Activated CD4-positive, alpha-beta T cell treated with anti-CD3 and anti-CD28 coated beads, Interleukin-10, Interleukin-2, amounts not matched to agents 100 ng/mL and 50 ng/mL, durations not matched to agents 16 hours and 8 hours (primary cell): ENCODE measurements around the gene KMT5C.

Experiments
- DNase-seq: peaks from one replicate; pipeline ENCODE4 v3.0.0-alpha.2; 2020

Gene KMT5C

DNA sequence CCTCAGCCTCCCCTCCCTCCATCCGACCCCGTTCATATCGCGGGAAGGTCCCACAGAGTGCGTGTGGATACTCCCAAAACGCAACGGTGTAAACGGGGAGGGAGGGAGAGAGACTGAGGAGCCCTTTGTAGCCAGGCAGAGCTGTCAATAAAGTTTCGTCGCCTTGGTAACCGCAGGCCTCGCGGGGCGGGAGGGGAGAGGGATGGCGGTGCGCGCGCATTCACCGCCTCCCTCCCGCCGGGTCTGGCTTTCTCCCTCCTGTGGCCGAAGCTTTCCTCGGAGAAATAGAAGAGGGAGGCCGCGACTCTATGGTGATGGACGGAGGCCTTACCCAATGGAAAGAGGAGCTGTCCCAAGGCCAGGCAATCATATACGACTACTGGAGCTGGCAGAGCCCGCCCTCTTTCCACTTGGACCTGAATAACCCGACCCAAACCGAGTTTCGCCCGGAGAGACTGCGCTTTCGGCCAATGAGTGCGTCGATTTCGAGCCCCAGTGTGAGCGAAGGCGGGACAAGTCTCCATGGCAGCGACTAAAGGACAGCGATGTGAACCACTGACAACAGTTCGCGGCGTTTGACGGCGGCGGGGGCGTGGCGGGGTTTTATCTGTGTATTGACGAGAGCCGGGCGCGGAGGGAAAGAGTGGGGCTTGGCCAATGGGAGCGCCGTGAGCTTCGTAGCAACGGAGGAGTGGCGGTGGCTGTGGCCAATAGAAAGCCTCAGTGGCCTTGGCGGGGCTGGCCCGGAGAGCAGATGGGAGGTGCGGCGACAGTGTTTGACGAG lies at the start of gene KMT5C:
TSS of gene KMT5C (plus strand) at position 772 of the 784 bp plus-strand sequence. CDS start 2,061 bp downstream, outside the sequence.
- peak; percentile 100 for DNase-seq

DNA sequence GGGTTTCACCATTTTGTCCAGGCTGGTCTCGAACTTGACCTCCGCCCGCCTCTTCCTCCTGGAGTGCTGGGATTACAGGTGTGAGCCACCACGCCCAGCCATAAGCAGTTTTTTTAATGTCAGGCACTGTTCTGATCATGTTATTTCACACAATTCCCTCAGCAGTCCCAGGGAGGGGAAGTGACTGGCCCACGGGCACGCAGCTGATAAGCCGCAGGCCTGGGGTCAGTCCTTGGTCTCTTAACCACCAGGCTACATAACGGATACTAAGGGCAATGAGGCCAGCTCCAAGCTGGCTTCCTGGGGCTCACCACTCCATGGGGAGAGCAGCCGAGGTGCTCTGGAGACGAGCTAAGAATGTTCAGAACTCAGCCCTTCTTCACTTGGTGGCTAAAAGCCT lies 42.4 kb upstream of the KMT5C start:
- no peak for DNase-seq

- no peak for DNase-seq
These were observed 39.7 kb upstream of the KMT5C start for GRCh38 chr19:55299991-55300390.

GRCh38 chr19:55300886-55301458 lies 38.7 kb upstream of the KMT5C start:
- DNase-seq, result no peak

DNA sequence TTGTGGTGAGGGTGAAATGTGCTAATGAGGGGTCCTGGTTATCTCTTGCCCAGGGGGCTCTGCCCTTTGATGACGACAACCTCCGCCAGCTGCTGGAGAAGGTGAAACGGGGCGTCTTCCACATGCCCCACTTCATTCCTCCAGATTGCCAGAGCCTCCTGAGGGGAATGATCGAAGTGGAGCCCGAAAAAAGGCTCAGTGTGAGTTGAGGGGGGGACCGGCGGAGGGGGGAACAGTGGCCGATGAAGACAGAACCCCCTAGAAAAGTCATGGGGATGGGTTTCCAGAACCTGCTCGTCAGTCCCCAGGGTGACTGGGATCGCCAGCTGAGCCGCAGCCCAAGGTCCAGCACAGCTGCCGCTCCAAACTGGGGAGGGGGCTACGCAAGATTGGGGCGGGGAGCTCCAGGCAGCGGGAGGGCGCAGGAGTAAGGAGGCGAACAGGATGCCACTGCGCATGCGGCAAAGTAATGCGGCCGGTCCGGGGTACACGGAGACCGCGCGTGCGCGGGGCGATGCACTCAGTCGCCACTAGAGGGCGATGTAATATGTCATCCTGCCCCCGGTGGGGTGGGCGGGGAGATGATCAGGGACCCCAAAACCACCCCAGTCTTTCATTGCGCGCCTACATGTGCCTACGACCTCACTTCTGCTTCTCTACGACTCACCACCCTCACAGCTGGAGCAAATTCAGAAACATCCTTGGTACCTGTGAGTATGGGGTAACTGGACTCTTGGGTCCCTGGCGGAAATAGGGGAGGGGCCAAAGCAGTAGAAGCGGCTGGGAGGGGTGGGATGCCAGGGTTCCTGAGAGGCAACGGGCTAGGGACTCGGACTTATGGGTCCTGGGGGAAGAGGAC lies 38.0 kb upstream of the KMT5C start:
- DNase-seq, result peak; percentile 95

DNA sequence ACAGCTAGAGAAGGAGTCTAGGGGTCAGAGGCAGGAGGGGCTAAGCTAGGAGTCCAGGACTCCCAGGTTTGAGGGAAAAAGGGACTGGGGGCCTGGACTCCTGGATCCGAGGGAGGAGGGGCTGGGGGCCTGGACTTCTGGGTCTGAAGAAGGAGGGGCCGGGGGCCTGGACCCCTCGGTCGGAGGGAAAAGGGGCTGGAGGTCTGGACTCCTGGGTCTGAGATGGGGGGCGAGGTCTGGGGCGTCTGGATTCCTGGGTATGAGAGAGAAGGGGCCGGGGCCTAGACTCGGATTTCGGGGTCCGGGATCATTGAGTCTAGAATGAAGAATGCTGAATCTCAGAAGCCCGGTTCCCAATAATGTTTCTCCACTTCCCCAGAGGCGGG lies 37.4 kb upstream of the KMT5C start:
- no peak for DNase-seq

DNA sequence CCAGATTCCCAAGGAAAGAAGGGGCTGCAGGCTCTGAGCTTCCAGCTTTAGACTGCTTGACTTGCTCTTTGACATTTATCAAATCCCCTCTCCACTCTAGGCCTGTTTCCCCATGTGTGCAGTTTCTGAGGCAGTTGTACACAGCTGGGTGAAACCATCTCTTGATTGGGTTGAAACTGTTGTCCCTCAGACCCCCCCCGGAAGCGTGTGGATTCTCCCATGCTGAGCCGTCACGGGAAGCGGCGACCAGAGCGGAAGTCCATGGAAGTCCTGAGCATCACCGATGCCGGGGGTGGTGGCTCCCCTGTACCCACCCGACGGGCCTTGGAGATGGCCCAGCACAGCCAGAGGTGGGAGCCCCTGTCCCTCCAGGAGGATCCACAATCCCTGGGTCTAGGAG lies 36.2 kb upstream of the KMT5C start:
- DNase-seq, result no peak

- DNase-seq, result peak; percentile 51
These were observed 35.2 kb upstream of the KMT5C start for GRCh38 chr19:55304279-55304978.

DNA sequence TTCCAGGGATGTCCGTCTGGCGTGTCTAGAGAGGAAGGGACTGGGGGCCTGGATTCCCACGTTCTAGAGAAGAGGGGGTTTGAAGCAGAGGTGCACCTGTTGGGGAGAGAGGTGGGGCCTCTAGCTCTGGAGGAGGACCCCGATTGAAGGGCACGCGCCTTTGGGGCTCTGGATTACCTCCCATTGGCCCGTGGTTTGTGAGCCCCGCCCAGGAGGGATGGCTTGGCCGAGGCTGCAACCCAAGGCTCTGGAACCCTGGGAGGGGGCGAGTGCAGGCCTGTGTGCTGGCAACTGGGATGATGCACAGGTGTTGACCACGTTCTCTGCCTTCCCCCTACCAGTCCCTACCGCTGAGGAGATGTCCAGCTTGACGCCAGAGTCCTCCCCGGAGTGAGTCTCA lies 34.7 kb upstream of the KMT5C start:
- no peak for DNase-seq

DNA sequence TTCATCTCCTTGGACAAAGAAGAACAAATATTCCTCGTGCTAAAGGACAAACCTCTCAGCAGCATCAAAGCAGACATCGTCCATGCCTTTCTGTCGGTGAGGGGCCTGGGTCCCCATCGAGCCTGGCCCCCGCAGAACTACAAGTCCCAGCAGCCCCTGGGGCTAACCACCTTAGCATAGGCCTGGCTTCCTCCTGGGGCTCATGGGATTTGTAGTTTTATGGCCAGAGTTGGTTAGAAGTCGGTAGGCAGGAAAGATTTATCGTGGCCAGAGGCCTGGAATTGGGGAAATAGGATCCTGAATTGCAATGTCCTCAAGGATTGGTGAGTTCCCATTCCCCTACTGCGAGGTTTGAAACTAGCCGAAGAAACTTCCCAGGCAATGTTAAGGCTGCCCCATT lies 34.2 kb upstream of the KMT5C start:
- peak; percentile 69 for DNase-seq

- DNase-seq, result no peak
These were observed 33.6 kb upstream of the KMT5C start for GRCh38 chr19:55305983-55306562.

DNA sequence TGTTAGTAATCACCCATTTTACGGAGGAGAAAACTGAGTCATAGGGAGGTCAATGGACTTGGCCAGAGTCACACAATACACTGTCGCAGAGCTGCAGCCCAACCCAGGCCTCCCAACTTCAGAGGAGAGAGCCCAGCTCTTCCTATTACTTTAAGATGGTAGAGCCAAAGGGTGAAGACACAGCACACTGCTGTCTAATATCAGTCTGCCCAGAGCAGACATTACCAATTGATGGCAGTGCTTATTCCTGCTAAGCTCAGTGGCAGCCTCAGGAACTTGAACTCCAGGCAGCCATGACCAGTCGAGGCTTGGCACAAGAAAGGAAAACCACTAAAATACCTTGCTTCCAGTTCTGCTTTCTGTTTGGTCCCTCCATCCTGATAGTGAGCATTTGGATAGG lies 33.0 kb upstream of the KMT5C start:
- DNase-seq, result no peak

DNA sequence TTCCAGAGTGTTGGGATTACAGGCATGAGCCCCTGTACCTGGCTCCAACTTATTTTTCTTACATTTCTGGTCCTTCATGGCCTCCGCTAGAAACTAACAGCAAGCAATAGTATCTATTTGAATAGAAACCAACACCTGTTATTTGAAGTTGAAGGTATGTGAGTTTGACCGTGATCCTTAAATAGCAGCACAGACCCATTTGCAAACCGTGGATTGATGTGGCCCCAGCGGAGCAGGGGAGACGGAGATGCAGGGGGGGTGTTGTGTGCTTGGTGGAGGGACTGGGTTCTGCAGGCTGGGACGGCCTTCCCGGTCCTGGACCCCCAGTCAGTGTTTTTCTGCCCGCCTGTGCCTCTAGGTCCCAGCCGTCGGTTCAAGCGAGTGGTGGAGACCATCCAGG lies 31.4 kb upstream of the KMT5C start:
- no peak for DNase-seq

DNA sequence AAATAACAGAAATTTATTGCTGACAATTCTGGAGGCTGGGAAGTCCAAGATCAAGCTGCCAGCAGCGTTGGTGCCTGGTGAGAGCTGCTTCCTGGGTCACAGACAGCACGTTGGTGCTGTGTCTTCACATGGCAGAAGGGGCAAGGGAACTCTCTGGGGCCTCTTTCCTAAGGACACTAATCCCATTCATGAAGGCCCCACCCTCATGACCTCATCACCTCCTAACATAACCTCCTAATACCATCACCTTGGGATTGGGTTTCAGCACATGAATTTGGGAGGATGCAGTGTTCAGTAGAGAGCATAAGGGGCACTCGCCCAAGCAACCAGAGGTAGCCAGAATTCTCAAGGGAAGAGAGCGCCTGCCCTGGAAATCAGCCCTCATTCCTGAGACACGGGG lies 30.2 kb upstream of the KMT5C start:
- no peak for DNase-seq

GRCh38 chr19:55310498-55310897 lies 29.2 kb upstream of the KMT5C start:
- DNase-seq, result no peak

- no peak for DNase-seq
These were observed 28.3 kb upstream of the KMT5C start for GRCh38 chr19:55311397-55311796.

GRCh38 chr19:55311797-55312196 lies 27.9 kb upstream of the KMT5C start:
- no peak for DNase-seq

- DNase-seq, result no peak
These were observed 26.8 kb upstream of the KMT5C start for GRCh38 chr19:55312621-55313512.

DNA sequence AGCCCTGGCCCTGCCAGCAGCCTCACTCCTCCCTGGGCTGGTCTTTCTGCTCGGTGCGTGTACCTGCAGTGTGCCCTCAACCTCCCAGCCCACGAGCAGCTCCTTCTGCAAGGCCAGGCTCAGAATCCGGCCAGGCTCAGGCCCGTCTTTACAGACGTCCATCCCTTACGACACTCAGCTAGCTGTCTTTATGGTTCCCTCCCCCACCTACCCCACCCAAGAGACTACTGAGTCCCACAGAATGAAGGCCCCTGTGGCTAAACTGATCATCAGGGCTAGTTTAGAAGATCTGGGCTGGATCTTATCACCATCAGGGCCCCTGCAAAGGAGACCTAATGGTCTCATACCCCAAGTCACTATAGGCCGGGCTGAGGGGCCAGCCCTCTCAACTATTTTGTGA lies 25.3 kb upstream of the KMT5C start:
- DNase-seq, result no peak

DNA sequence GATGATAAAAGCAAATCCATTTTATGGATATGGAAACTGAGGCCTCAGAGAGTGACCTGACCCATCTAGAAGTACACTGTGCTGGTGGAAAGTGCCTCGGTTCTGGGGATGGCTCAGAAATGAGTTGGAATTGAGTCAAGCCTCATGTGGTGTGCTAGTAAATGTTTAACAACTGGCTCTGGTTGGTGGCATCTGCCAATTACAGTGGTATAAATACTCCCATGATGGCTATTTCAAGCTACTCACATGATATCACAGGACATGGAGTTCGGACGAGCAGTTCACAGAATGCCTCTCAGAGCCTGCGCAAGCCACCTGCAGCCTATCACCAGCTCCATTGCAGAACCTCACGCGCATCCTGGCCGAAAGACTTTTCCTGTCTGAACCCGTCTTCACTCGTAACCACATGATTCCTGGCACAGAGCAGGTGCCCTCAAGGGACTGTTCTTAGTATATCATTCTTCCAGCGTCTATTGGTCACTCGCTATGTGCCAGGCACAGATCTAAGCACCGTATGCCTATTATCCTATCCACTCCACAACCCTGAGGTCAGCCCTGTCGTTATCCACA lies 23.6 kb upstream of the KMT5C start:
- DNase-seq, result no peak

DNA sequence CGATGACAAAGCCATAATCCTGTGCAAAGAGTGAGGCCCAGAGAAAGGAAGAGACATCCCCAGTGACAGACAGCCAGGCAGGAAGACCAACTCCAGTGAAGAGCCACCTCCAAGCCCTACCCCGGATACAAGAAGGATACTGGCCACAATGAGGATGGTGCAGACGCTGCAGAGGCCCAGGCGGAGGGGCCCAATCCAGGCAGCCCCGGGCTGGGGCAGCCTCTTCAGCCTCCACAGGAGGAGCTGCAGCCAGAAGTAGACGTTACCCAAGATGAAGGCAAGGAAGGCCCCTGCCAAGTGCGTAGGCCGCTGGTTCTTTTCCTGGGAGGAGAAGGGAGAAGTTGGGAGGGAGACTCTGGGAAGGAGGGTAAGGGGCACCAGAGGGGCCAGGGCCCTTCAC lies 23.0 kb upstream of the KMT5C start:
- no peak for DNase-seq
